ENCODE data around the gene GM2A. TPM values are rescaled to one million over a fixed set of nuclear protein-coding genes. Genes with fewer than 3 reads are reported as not detected.

GM2A gene
- total RNA-seq, 3 donors from 2014 or later: 22.0 to 32.1 (median 30.9) TPM

DNA sequence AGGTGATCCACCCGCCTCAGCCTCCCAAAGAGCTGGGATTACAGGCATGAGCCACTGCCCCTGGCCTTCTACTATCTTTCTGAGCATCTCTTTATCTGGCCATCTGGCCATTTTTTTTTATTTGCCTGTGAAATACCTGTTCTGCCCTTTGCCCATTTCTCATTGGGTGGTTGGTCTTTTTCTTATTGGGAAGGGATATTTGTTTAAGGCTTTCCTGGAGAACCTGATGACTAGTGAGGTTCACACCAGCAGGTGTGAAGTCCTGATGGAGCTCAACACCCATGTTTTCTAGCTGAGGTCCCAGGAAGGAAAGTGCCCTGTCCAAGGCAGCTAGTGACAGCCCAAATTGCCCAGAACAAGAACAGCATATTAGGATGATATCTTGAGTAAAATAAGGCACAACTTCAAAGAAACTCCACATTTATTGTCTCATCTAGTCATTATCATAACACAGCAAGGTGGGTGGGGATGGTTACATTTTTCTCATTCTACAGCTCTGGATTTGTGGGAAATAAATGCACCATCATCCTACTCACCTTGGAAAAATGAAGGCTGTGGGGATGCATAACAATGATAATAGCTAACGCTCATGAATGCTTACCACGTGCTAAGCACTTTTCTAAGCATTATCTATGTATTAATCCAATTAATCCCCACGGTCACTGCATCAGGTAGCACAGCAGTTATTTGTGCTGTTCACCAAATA, 30.3 kb downstream of the GM2A start:
- TF ChIP-seq, protein P1, sequence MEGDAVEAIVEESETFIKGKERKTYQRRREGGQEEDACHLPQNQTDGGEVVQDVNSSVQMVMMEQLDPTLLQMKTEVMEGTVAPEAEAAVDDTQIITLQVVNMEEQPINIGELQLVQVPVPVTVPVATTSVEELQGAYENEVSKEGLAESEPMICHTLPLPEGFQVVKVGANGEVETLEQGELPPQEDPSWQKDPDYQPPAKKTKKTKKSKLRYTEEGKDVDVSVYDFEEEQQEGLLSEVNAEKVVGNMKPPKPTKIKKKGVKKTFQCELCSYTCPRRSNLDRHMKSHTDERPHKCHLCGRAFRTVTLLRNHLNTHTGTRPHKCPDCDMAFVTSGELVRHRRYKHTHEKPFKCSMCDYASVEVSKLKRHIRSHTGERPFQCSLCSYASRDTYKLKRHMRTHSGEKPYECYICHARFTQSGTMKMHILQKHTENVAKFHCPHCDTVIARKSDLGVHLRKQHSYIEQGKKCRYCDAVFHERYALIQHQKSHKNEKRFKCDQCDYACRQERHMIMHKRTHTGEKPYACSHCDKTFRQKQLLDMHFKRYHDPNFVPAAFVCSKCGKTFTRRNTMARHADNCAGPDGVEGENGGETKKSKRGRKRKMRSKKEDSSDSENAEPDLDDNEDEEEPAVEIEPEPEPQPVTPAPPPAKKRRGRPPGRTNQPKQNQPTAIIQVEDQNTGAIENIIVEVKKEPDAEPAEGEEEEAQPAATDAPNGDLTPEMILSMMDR (IDR thresholded peaks at IDR 0.05): no peak
- no peaks in the 10 kb centered on the region for H3K4me1 ChIP-seq (ENCODE audit: low read depth)
- no peaks in the 10 kb centered on the region for H3K9me3 ChIP-seq
- DNase-seq (no peak), ATAC-seq (no peak)
- no peaks in the 10 kb centered on the region for H3K36me3 ChIP-seq (ENCODE audit: low read depth)
- intact Hi-C loops (cut with DNase I, micrococcal nuclease): no loop called here
- H3K4me3 ChIP-seq: no peak overlapping the region

- TF ChIP-seq, protein P1 (IDR thresholded peaks at IDR 0.05): no peak
- Histone ChIP-seq H3K9me3 (no peaks in the 10 kb centered on the region), H3K4me3 (no peak overlapping the region), H3K4me1 (ENCODE audit: low read depth) (no peaks in the 10 kb centered on the region), H3K36me3 (ENCODE audit: low read depth) (no peaks in the 10 kb centered on the region)
- ATAC-seq (no peak), DNase-seq (no peak)
- intact Hi-C loops (cut with DNase I, micrococcal nuclease): no loop called here
Measured at GRCh38 chr5:151284392-151284967, 31.5 kb downstream of the GM2A start.

DNA sequence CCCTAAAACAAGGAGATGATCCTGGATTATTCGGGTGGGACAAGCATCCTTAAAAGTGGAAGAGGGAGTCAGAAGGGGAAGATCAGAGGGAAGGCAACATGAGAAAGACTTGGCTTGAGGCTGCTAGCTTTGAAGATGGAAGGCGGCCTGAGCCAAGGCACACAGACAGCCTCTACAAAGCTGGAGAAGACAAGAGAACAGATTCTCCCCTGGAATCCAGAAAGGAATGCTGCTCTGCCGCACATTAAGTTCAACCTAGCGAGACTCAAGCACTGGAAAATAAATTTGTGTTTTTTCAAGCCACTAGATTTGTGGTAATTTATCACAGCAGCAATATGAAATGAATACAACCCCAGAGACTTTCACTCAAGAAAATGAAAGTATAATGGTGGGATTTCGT, 32.7 kb downstream of the GM2A start:
- H3K36me3 ChIP-seq (ENCODE audit: low read depth): no peaks in the 10 kb centered on the region
- no peak overlapping the region for H3K4me3 ChIP-seq
- DNase-seq: no peak
- intact Hi-C loops (cut with DNase I, micrococcal nuclease): no loop called here
- ATAC-seq: no peak
- no peaks in the 10 kb centered on the region for H3K4me1 ChIP-seq (ENCODE audit: low read depth)
- TF ChIP-seq, protein P1 (IDR thresholded peaks at IDR 0.05): no peak
- no peaks in the 10 kb centered on the region for H3K9me3 ChIP-seq

- no peak for ATAC-seq
- H3K9me3 ChIP-seq: no peaks in the 10 kb centered on the region
- H3K4me1 ChIP-seq (ENCODE audit: low read depth): no peaks in the 10 kb centered on the region
Measured at GRCh38 chr5:151286246-151286645, 33.3 kb downstream of the GM2A start.

DNA sequence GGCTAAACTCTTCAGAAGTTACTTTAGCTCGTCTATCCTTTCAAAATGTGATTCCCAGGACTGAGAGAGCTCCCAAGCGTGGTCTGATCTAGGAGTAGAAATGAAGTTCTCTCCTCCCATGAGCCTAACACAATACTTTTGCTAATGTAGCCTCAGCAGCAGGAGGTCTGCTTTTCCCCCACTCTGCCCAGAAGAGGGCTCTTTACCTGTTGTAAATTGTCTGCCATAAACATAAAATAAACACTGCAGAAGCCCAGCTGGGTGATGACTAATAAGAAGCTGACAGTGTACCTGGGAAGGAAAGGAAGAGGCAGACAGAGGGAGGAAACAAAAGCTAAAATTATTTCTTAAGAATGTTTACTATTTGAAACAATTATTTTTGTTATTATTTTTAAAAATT, 35.2 kb downstream of the GM2A start:
- no peak for DNase-seq
- TF ChIP-seq, protein P1 (IDR thresholded peaks at IDR 0.05): no peak
- peak; percentile 75 for ATAC-seq
- Histone ChIP-seq H3K4me3 (no peak overlapping the region), H3K4me1 (ENCODE audit: low read depth) (no peaks in the 10 kb centered on the region), H3K9me3 (no peaks in the 10 kb centered on the region), H3K36me3 (ENCODE audit: low read depth) (no peaks in the 10 kb centered on the region)
- intact Hi-C loops (cut with DNase I, micrococcal nuclease): no loop called here

More at GRCh38 chr5:151286246-151286645, 33.3 kb downstream of the GM2A start:
- TF ChIP-seq, protein P1 (IDR thresholded peaks at IDR 0.05): no peak
- DNase-seq: no peak
- intact Hi-C loops (cut with DNase I, micrococcal nuclease): no loop called here
- Histone ChIP-seq H3K36me3 (ENCODE audit: low read depth) (no peaks in the 10 kb centered on the region), H3K4me3 (no peak overlapping the region)
